RPMI7951 (cell line): ENCODE results near the gene SPNS1. TPM values are rescaled to one million over a fixed set of nuclear protein-coding genes. Genes with fewer than 3 reads are reported as not detected.

Source experiments
- DNase-seq: peaks from one replicate; pipeline ENCODE4 v3.0.0-alpha.2; 2012; ENCODE audit warnings: low read depth
- total RNA-seq: library from RNA; depleted of rRNA; stranded (reverse); fragments of >200 nt; shearing (Covaris generic); gene quantifications from 2 replicates; pipeline ENCODE4 v1.2.3, GENCODE V29; 2014; rRNA removed

Gene SPNS1
- total RNA-seq, 1 experiment from 2014 or later: 24.9 TPM

DNA sequence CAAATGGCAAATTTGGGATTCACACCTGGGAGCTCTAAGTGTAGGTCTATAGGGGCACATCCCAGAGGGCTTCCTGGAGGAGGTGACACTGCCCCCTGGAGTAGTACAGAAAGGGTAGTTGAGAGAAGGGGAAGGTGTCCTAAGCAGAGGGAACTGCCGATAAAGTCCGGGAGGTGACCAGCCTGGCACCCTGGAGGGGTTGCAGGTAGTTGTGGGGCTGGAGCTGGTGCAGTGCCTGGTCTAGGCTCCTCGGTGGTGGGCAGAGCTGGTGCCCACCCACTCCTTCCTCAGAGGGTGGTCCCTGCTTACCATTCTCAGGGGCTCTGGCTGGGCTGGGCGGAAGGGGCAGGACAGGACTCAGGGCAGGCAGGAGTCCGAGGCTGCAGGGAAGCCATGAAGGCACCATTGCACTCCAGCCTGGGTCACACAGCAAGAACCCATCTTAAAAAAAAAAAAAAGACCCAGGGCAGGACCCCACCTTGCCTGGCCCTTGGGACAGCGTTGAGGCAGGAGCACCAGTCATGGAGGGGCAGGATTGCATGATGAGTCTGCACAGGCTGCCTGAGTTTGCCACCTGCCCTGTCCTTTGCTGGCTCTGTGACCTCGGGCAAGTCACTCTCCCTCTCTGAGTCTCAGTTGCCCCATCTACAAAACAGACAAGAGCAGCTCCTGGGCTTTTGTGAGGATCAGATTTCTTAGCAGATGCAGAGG lies 54.0 kb downstream of the SPNS1 start:
- no peak for DNase-seq

DNA sequence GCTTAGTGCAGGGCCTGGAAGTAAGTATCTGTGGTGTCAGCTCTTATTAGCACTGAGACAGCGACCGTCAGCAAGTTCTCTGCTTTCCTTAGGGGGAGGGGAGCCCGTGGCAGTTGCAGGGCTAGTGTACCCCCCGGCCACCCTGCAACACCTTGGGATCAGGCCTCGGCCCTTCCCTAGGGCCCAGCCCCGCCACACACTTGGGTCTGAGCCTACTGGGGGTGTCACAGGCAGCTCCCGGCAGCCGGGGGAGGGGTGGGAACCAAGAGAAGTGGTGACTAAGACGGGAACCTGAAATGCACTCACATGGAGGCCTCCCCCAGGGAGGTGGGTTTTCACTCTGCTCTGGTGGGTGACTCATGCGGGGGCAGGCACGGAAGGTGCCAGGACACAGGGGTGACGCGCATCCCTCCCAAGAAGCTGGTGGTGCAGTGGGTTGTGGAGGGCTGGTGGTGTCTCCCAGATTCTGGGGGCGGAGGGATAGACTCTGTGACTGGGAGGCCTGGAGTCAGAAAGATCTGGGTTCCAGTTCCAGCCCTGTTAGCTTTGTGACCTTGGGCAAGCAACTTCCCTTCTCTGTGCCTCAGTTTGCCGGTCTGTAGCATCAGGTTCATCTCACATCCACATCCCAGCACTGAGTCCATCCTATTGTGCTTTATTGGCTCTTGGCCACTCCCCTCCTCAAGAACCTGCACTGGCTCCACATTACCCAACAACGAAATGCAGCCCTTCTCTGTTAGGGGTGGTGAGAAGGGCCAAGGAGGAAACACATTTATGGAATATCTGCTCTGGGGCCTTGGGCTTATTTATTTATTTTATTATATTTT lies 54.8 kb downstream of the SPNS1 start:
- DNase-seq: peak; percentile 92

DNA sequence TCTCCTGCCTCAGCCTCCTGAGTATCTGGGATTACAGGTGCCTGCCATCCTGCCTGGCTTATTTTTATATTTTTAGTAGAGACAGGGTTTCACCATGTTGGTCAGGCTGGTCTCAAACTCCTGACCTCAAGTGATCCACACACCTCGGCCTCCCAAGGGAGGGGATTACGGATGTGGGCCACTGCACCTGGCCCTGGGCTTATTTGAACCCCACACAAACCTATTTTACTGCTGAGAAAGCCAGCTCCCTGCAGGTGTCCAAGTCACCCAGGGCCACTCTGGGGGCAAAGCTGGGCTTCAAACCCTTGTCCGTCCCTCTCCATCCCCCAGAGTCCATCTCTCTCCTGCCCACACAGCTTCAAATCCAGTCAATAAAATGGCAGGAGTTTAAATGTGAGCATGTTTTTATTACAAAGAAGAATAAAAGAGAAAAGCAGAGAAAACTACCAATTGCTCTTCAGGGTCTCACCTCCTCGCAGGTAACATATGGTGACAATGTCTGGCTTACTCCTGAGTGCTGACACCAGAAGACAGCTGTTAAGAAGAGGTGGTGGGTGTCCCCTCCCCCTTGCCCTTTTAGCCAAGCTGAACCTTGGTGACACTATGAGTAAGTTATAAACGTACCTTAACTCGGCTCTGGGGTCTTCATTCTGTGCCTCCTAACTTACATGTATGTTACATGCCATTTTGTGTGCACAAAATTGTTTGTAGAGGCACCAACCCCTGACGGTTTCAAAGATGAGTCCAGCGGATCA lies 55.7 kb downstream of the SPNS1 start:
- DNase-seq: no peak

Other genes with a start within 250 kb of the SPNS1 start
- gene NPIPB9, start 223.0 kb upstream of the SPNS1 start, total RNA-seq: not detected in 2 replicates
- gene ATXN2L, start 151.8 kb upstream of the SPNS1 start, total RNA-seq: 17.9 and 29.7 TPM in 2 replicates
- gene TUFM, start 128.4 kb upstream of the SPNS1 start, total RNA-seq: 99.1 and 109 TPM in 2 replicates
- 8.3 and 11.2 TPM in 2 replicates for gene SH2B1, start 110.9 kb upstream of the SPNS1 start, total RNA-seq
- gene ATP2A1, start 96.3 kb upstream of the SPNS1 start, total RNA-seq: 0.20 TPM in 1 of 2 replicates, not detected in the other
- 8.1 and 19.2 TPM in 2 replicates for gene RABEP2, start 49.5 kb upstream of the SPNS1 start, total RNA-seq
- not detected in 2 replicates for gene CD19, start 42.8 kb upstream of the SPNS1 start, total RNA-seq
- gene NFATC2IP, start 23.8 kb upstream of the SPNS1 start, total RNA-seq: 15.7 and 15.9 TPM in 2 replicates
- gene LAT, start 10.3 kb downstream of the SPNS1 start, total RNA-seq: 0.20 and 0.84 TPM in 2 replicates